Epidermal melanocyte (primary cell): Measurements from ENCODE around the gene TNFRSF8.

Source experiments
- DNase-seq: peaks from one replicate; pipeline ENCODE4 v3.0.0; 2011; ENCODE audit warnings: low spot score; ENCODE audit not compliant: insufficient read length

Gene TNFRSF8

DNA sequence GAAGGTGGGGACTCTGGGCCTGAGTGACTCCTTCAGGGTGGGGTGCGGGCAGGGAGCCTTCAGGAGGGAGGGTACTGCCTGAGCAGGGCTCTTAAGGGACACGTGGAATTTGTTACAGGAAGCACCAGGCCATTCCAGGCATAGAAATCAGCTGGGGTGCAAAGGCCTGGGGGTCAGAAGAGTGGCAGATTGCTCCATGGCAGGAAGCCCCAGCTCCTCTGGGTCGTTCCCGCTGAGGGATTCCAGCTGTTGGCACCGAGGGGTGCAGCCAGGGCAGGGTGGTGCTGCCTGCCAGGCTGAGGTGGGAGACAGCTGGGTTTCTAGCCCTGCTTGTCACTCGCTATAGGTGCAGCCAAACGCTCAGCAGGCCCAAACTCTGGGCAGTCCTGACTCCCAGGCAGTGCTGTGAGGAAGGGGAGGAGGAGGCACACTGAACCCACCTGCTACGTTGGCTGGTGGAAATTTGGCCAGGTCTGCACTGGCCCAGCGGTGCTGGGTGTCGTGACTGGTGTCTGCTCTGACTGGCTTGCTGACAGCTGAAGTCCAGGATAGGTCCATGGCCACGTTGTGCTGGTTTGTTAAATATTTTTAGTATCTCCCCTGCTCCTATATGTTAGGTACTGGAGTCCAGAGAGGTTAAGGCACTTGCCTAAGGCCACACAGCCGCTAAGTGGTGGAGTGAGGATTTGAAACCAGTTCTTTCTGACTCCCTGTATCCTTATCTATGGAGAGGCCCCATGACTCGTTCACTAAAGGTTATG lies 123.0 kb downstream of the TNFRSF8 start:
- DNase-seq = no peak

DNA sequence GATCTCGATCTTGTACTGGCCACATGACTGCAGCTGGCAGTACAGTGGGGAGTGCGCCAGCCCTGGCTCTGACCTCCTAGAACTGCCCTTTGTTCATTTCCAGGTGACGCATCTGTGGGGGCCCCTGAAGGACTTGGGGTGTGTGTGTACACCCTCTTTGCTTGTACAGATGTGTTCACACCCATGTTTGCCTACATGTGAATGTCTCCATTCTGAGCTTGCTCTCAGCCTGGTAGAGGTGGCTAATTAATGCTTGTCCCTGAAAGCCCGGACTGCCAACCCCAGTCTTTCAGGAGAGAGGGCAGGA lies 123.5 kb downstream of the TNFRSF8 start:
- DNase-seq = no peak

DNA sequence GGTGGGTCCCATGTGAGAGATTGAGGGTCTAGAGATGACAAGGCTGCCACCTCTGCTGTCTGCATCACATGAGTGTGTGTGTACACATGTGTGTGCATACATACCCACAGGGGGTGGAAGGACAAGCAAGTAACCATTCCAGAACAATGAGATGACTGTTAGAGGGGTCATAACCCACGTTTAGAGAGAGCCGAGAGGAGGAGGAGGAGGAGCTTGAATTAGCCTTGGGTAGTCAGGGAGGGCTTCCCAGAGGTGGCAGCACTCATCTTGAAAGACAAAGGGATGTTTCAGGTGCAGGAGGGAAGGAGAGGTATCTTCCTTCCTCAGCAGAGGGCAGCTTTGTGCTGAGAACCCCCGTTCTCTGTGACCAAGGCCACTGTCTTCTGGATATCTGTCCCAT lies 125.0 kb downstream of the TNFRSF8 start:
- DNase-seq = peak; percentile 80

DNA sequence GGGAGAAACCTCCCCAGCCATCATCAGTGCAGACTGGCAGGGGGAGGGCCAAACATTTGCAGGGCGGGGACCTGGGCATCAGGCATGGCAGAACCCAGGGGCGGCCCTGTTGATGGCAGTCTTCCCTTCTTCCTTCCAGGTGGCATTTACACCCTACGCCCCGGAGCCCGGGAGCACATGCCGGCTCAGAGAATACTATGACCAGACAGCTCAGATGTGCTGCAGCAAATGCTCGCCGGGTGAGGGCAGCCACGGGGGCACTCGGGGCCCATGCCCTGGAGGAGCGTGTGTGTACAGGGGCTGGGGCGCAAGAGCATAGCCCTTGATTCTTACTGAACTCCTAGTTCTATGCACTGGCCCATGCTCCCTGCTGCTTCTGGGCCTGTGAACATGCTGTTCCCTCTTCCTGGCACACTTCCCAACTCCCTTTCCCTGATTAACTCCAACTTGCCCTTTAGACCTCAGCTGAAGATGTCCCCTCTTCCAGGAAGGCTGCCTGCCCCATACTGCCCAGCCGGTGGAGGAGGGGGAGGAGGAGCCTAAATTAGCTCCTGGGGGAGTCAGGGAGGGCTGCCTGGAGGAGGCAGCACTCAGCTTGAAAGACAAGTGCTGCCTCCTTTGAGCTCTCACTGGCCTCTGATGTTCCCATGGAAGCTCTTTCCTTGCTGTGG lies 125.7 kb downstream of the TNFRSF8 start:
- no peak for DNase-seq

DNA sequence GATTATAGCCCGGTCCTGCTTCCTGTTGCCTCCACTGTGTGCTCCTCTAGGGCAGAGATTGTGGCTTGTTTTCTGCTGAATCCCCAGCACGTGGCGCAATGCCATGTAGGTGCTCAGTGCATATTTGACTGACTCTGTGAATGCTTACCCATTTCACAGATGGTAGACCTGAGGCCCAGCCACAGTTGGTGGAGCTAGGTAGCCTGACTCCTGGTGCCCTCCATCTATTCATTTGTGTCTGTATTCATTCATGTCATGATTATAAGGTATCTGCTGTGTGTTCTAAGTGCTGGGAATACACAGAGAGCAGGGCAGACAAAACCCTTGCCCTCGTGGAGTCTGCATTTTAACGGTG lies 126.2 kb downstream of the TNFRSF8 start:
- DNase-seq = no peak

DNA sequence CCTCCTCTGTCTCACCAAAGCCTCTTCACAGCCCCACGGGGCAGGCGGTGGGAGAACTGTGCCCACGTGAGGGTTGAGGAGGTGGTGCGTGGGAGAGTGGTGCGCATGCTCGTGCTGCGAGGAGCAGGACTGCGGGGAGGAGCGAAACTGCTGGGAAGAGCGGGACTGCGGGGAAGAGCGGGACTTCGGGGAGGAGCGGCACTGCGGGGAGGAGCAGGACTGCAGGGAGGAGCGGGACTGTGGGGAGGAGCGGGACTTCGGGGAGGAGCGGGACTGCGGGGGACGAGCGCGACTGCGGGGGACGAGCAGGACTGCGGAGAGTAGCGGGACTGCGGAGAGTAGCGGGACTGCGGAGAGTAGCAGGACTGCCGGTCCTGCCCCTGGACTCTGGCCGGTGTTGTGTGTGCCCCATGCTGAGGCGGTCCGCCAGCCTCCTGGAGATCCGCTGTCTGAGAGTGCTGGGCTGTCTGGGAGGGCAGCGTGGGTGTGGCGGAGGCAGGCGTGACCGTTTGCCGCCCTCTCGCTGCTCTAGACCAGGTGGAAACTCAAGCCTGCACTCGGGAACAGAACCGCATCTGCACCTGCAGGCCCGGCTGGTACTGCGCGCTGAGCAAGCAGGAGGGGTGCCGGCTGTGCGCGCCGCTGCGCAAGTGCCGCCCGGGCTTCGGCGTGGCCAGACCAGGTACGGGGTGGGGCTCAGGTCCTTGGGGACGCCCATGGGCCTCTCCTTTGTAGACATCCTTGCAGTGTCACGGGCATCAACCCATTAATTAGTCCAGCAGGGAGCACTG lies 128.3 kb downstream of the TNFRSF8 start:
- no peak for DNase-seq
